NCI-H2107 (cell line): ENCODE data around the gene PPFIA4.

Experiments
- DNase-seq: peaks from one replicate; lab custom pipeline; 2025; lab: John Stamatoyannopoulos, UW

PPFIA4 gene

DNA sequence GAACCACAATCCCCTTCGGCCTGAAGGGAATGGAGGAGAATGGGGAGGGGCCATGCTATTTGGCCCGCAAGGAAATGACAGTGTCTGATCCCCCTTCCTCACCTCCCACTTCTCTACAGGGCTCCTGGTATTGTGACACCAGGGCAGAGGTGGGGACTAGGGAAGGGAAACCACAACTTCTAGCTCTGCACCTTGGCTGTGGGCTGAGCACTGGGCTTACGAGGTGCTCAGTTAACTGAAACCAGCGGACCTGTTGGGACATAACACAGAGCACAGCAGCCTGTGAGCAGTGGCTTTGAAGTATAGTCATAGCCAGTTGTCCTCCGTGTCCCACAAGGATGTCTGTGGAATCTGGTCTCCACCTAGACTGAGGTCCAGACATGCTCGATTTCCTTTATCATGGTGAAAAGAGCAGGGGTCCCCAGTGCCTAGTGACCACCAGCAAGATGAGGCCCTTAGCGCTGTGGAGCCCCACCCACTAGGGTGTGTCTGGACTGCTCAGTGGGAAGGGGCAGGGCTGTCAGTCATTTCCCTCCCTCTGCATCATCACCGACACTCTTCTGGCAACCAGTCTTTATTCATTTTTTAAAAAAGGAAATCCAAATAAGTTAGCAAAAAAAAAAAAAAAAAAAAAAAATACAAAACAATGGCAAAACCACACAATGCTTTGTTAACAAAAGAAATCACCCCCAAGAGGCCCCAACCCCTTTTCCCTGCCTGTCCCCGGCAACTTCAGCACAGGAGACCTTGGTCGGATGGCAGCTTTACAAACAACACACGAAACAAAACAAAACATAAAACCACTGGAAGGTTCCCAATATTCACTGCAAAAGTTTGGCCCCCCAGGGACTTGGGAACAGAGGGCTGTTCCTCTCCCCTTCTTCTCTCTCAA lies 56.5 kb downstream of the PPFIA4 start:
- no peak for DNase-seq

DNA sequence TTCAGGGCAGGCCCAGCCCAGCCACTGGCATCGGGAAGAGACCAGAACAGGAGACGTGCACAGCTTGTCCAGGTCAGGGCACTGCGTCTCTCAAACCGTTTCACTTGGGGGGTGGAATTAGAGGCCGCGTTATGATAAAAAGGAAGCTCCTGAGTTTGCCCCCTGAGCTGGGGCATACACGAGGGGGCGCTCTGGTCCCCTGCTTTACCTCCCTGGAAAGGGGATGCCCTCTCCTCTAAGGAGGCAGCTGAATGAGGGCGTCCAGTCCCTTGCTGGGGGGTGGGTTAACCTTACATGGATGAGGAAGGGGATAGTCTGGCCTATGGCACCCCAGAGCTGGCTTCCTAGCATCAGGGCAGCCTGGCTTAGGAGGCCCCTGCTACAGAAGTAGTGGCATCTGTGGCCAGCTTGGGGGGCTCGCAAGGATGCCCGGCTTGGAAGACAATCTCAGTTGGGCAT lies 57.2 kb downstream of the PPFIA4 start:
- no peak for DNase-seq

DNA sequence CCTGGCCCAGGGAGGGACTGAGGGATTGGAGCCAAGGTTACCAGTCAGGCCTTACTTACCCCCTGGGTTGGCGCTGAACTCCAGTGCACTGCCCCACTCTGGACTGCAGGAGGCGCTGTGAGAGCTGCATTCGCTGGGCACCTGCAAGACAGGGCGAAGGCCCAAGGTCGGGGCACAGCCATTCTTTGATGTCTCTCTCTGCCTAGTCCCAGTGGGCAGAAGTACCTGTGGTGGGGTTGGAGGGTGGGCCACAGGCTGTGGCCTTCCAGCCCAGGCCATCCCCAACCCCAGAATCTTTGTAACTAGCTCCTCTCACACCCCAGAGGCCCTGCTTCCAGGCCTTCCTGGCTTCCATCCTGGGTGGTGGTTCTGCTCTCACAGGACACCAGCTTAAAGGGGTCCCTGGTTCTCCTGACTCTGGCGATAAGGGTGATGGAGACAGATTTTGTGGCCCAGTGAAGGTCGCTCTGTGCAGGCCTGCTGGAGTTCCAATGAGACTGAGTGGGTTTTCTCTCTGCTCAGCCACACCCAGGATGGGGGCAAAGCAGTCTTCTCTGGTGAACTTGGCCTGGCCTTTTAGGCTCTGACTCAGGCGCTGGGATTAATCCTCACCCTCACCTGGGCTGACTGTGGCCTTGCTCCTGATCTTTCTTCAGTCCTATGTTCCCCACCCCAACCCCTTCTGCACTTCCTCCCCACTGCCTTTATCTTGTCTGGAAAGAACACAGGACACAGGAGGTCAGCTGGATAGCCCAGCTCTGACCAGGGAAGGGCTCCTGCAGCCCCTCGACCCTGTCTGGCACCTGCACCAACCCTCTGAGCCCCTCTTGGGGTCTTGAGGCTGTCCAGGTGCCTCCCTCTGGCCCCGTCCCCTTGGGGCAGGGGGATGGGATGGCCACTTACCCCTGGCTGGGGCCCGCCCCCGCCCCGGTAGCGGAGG lies 58.6 kb downstream of the PPFIA4 start:
- DNase-seq, result no peak

DNA sequence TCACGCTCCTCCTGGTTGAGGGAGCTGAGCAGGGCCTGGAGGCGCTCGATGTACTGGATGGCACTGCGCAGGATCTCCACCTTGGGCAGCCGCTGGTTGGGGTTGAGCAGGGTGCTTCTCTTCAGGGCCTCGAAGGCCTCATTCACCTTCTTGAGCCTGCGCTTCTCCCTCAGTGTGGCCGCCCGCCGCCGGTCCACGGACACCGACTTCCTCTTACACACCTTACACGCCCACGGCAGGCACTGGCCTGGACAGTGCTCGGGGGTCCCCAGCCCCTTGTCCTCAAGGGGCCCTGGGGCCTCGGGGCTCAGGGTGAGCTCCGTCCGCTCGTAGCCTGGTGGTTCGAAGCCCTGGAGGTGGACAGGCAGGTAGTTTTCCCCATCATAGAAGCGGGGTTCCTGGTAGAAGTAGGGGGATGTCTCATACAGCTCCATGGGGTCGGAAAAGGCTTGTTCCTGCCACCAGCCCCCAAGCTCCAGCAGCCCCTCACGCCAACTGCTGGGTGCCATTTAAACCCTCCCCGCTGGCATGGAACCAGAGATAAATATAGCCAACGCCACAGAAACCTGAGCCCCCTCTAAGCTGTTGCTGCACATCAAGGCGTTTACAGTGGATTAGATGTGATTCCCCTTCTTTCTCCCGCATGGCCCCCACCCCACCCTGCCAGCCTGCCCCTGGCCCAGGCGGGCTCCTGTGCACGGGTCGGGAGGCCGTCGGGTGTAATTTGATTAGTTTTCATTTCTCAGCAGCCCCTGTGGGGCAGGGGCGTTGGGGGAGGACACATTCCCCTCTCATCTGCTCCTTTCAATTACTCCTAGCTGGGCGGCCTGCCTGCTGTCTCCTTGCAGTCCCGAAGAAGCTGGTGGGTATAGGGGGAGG lies 59.5 kb downstream of the PPFIA4 start, which contains the start of gene MYOG:
MYOG (minus strand) TSS at position 485 of the 879 bp plus-strand sequence; CDS start at position 434, 51 bp downstream.
- DNase-seq, result no peak

DNA sequence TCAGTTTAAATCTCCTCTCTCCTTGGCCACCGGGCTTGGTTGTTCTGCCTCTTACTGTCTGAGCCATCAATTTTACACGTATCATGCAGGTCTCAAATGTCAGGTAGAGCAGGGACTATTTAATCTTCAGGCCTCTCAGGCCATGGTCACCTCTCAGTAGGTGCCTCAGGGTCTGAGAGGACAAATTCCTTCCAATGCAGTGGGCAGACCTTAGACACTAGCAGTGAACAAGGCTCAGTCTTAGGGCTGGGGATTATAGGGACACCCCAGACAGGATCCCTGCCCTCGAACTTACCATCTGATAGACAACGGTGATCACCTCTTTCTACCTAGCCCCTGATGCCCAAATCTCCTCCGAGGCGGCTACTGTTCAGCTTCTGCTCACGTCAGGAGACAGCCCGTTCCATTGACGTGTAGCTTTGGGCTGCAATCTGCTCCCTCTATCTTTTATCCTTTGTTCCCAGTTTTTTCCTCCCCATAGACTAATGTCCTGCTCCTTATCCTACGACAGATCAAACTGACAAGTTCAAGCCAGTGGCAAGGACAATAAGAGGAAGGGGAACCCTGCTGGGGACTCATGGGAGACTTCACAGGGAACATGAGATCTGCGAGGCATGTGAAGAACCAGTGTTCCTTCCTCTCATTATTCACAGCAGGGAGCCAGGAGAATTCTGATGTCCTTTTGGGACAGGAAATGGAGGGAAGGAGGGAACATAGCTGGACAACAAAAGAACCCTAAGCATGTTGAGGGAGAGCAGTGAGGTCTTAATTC lies 60.9 kb downstream of the PPFIA4 start:
- DNase-seq, result no peak

DNA sequence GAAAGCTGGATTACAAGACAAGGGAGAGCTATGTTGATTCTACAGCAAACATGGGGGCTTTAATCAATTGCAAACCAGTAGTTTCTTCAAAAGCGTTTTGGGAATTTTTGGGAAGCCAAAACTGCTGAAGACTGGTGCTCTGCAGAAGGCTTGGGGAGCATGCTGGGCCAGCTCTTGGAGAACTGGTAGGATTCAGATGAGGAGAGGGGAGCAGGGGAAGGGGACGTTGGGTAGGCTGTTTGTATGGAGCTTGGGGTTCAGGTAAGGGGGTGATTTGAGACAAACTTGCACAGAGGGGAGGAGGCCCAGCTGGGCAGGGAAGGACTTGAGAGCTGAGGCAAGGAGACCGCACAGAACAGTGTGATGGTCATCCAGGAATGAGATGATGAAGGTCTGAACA lies 62.1 kb downstream of the PPFIA4 start:
- DNase-seq, result no peak

DNA sequence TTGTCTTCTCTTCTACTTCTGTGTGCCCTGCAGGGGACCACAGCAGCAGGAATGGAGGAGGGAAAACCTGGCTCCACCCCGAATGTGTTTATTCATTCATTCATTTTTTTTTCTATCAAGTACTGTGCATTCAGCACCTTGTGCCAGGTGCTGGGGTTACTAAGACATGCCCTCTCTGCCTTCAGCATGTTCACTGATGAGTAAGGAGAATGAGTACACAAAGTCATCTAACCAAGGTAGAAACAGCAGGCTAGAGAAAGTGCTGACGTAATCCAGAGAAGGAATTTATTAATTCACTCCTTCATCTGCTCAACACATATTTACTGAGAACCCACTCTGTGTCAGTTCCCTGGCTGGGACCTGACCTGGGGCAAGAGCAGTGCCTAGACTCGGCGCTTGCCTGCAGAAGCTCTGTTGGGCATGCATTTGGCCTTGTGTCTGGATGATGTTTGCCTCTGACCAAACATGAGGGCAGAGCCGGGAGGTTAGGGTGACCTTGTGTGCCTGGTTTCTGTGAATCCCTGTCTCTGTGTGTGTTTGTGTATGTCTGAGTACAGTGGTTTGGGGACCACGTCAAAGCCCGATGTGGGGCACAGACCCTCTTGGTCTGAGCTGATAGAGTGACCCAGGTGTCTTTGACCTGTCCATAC lies 62.8 kb downstream of the PPFIA4 start:
- DNase-seq, result no peak

DNA sequence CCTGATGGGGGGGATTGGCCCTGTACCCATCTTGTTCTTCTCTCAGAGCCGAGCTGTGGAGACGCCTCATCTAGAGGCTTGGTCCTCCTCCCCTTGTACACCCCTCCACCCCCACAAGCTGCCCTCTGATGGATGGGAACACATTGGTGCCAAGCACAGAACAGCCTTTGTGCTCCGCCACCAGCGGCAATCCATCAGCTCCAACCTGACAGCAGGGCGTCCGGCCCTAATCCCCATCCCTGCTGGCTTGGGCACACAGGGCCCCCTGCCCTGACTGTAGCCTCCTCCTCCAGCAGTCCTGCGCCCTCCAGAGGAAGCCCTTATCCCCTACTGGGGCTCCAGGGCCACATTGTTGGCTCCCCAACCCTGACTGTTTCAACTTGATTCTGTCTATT lies 63.4 kb downstream of the PPFIA4 start:
- DNase-seq, result no peak

DNA sequence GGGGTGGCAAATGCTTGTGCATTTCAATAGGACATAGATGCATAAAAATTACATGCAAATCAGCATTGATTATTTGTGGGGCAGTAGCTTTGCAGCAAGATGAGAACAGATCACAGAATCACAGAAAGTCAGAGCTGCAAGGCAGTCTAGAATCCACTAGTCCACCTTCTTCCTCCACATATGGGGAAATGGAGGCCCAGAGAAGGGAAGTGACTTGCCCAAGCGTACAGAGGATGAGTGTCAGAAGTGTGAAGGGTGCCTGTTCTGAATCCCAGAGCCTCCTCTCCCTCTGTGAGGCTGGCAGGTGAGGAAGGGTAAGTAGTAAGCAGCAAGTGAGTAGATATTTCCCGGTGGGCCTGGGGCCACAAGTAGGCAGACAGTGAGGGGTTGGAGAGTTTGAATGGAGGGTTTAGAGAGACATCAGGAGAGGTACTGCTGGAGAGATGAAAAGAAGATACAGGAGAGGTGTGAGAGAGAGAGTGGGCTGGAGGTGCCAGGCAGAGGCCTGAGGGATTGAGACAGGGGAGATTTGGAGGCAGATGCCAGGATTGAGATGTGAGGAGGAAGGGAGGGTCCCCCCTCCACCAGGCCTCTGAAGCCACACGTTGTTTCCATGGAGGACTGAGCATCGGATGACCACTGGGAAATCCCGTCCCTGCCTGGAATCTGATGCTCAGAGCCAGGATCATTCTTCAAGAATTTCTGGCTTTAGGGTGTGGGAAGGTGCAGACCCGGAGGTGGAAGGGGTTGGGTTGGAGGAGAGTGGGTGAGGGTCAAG lies 64.3 kb downstream of the PPFIA4 start:
- no peak for DNase-seq

DNA sequence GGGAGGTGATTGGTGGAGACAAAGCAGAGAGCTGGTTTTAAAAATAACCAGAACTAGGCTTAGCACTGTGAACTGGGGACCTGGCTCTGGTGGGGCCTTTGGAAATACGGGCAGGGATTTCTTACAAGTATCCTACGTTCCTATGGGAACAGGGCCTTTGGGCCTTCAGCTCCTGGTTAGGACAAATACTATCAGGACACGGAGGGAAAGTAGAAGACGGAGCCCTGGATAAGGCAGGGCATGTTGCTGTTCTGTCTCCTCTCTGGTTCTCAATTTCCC lies 64.8 kb downstream of the PPFIA4 start:
- DNase-seq, result no peak

DNA sequence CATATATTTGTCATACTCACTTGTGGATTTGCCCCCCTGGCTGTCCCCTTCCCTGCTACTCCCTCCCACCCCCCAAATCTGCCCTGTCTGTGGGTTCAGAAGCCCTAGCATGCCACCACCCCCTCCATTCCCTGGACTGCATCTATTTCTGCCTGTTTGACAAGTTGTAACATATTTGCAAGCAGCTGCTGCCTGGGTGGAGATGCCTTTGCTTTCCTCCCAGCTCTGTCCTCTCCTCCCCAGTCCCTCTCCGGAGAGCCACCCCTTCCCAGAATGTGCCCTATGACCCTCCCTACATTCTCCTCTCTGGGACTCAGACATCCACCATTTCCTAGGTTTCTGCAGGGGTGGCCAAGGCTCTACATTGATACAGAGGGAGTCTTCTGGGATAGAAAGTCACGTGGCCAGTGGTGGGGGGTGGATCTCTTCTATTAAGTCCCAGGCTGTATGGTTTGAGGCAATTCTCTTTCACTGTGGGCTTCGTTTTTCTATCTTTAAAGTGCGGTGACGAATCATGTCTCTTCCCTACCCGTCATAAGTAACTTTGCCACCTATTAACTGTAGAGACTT lies 65.6 kb downstream of the PPFIA4 start:
- DNase-seq, result no peak

DNA sequence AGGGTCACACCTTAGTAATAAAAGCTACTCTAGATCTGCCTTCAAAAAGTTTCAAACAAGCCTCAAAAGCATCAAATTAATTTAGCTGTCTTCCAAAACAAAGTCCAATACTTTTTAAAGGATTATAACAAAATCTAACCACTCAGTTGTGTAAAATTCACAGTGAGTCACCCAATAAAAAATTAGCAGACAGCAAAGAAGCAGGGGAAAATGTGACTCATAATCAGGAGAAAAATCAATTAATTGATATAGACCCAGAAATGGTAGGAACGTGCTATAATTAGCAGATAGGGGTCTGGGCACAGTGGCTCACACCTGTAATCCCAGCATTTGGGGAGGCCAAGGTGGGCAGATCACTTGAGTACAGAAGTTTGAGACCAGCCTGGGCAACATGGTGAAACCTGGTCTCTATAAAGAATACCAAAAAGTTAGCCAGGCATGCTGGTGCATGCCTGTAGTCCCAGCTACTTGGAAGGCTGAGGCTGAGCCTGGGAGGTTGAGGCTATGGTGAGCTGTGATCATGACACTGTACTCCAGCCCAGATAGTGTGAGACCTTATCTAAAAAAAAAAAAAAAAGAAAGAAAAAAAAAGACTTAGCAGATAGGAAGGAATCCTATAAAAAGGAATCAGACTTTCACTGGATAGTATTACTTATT lies 67.6 kb downstream of the PPFIA4 start:
- DNase-seq, result no peak

DNA sequence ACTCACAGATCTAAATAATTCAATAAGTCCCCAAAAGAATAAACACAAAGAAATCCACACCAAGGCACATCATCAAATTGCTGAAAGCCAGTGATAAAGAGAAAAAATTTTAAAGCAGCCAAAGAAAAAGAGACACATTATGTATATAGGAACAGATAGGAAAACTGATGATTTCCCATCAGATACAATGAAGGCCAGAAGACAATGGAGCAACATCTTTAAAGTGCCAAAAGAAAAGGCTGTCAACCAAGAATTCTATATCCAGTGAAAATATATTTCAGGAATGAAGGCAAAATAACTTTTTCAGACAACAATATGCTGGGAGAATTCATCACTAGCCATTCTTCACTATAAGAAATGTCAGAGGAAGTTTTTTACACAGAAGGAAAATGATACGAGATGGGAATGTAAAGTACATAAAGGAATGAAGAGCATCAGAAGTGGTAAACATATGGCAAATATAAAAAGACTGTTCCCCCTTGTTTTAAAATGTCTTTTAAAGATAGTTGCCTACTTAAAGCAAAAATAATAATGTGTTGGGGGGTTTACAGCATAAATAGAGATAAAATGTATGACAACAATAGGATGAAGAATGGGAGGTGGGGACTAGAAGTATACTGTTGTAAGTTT lies 68.9 kb downstream of the PPFIA4 start:
- DNase-seq, result no peak

DNA sequence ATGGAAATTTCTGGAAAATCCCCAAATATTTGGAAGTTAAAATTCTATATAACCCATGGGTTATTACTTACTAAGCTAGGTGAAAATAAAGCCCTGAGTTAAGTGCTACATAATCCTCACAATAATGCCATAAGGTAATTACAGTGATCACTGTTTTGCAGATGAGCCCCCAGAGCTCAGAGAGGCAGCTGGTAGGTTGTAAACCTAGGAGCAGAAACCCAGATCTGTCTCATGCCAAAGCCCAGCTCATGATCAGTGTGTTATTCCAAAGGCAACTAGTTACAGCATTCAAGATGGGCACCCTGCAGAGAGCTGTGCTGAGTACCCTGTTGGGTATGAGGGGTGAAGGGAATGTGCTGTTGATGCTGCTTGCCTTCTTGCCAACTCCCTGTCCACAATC lies 70.3 kb downstream of the PPFIA4 start:
- DNase-seq, result no peak

DNA sequence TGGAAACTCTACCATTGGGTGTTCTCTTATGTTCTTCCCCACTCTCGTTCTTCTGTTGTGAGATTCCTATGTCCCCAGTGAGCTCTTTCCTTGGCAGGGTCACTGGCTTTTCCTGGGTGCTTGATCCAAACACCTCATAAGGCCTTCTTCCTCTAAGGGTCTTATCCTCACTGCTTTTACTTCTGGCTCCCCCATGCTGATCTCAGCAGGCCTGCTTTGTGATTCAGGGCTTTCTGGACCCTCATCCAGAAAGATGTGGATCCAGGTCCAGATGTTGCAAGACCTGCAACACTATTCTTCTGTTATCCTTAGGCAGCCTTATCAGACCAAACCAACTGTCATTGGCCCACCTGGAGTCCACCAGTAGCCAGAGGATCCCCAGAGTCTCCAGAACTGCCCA lies 70.7 kb downstream of the PPFIA4 start:
- DNase-seq, result no peak

DNA sequence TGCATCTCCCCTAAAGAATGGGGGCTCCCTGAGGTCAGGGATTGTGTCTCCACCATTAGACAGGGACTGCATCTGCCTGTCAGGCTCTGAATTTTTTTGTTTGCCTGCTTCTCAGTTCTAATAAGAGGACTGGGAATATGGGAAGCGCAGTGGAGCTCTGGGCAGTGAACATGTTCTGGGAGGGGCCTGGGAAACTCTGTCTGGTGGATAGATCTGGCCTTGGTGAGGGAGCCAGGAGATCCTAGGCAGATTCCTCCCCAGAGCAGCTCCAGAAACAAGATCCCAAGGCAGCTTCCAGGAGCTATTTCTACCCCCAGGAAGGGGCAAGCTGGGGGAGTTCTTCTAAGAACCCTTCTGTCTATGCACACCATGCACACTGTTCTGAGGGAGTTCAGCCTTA lies 72.2 kb downstream of the PPFIA4 start:
- DNase-seq, result no peak

DNA sequence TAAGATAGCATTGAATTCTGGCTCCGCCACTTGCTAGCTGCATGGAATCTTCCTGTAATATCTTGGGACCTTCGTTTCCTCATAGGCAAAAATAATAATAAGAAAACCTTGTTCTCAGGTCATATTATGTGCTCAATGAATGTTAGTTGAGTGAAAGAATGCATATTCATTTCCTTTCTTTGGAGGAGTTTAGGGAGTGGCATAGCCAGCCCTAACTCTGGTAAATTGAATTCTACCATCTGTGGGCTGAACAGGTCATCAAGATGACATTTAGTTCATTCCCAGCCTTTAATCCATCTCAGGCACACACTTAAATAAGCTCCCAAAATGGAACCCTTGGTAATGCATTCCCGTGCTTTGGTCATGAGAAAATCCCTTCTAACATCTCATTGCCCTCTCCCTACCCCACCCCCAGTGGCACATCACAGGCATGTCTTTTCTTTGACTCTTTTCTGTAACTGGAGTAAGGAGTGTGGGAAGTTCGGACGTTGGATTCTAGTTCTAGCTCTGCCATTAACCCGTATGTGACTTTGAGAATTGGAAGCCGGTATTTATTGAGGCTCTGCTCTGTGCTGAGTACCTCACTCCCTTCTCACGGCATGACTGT lies 72.7 kb downstream of the PPFIA4 start:
- DNase-seq, result no peak
